ENCODE data around the gene GRID2.

GRID2 gene

GRCh38 chr4:92651536-92651935 lies 347.8 kb downstream of the GRID2 start:
- no peak for DNase-seq (ENCODE audit: low read depth)
- no peak for TF ChIP-seq CTCF (IDR thresholded peaks at IDR 0.05; ENCODE audit: control insufficient read depth, extremely low read depth, insufficient read depth)
- H3K4me3 ChIP-seq (ENCODE audit: low read depth, low read length): no peak overlapping the region

- no peak for TF ChIP-seq CTCF (IDR thresholded peaks at IDR 0.05; ENCODE audit: control insufficient read depth, extremely low read depth, insufficient read depth)
- no peak for DNase-seq (ENCODE audit: low read depth)
Observed at GRCh38 chr4:92654084-92654483, 350.3 kb downstream of the GRID2 start.

GRCh38 chr4:92657695-92658094 lies 353.9 kb downstream of the GRID2 start:
- no peak for TF ChIP-seq CTCF (IDR thresholded peaks at IDR 0.05; ENCODE audit: control insufficient read depth, extremely low read depth, insufficient read depth)
- H3K4me3 ChIP-seq (ENCODE audit: low read depth, low read length): no peak overlapping the region
- no peak for DNase-seq (ENCODE audit: low read depth)

More at GRCh38 chr4:92654084-92654483, 350.3 kb downstream of the GRID2 start:
- H3K4me3 ChIP-seq (ENCODE audit: low read depth, low read length): no peak overlapping the region

- no peak for TF ChIP-seq CTCF (IDR thresholded peaks at IDR 0.05; ENCODE audit: control insufficient read depth, extremely low read depth, insufficient read depth)
- no peak for DNase-seq (ENCODE audit: low read depth)
- no peak overlapping the region for H3K4me3 ChIP-seq (ENCODE audit: low read depth, low read length)
Observed at GRCh38 chr4:92658318-92658717, 354.6 kb downstream of the GRID2 start.

- H3K4me3 ChIP-seq (ENCODE audit: low read depth, low read length): no peak overlapping the region
- no peak for TF ChIP-seq CTCF (IDR thresholded peaks at IDR 0.05; ENCODE audit: control insufficient read depth, extremely low read depth, insufficient read depth)
- DNase-seq (ENCODE audit: low read depth): no peak
Observed at GRCh38 chr4:92677805-92678204, 374.0 kb downstream of the GRID2 start.

- DNase-seq (ENCODE audit: low read depth): no peak
- TF ChIP-seq CTCF (IDR thresholded peaks at IDR 0.05; ENCODE audit: control insufficient read depth, extremely low read depth, insufficient read depth): no peak
- no peak overlapping the region for H3K4me3 ChIP-seq (ENCODE audit: low read depth, low read length)
Observed at GRCh38 chr4:92678292-92678691, 374.5 kb downstream of the GRID2 start.

- no peak for DNase-seq (ENCODE audit: low read depth)
- no peak overlapping the region for H3K4me3 ChIP-seq (ENCODE audit: low read depth, low read length)
- no peak for TF ChIP-seq CTCF (IDR thresholded peaks at IDR 0.05; ENCODE audit: control insufficient read depth, extremely low read depth, insufficient read depth)
Observed at GRCh38 chr4:92679149-92679548, 375.4 kb downstream of the GRID2 start.

Measured in LNCaP clone FGC (cell line).